SH-SY5Y (cell line): ENCODE measurements around the gene TGIF1.

ENCODE experiments used
- GATA2 ChIP-seq: IDR thresholded peaks from 2 replicates; pipeline ENCODE4 v1.6.1; 2011; ENCODE audit warnings: mild to moderate bottlenecking, low read depth, low read length
- GATA3 ChIP-seq: IDR thresholded peaks from 2 replicates; pipeline ENCODE4 v1.6.1; 2011; ENCODE audit warnings: low read depth, mild to moderate bottlenecking, low read length, moderate library complexity

DNA sequence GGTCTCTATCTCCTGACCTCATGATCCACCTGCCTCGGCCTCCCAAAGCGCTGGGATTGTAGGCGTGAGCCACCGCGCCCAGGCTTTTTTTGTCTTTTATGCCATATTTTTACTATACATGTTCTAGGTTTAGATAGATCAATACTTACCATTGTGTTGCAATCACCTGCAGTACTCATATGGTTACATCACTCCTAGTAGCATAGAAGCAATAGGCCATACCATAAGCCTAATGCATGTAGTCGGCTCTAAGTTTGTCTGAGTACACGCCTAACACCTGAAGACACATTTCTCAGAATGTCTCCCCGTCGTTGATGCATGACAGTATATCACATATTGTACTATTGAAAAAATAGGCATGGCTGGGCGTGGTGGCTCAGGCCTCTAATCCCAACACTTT, 27.1 kb upstream of the TGIF1 start:
- TF ChIP-seq GATA2 (no peak), GATA3 (no peak)
